Measurements from ENCODE around the gene CLPX. TPM values are rescaled to one million over a fixed set of nuclear protein-coding genes. Genes with fewer than 3 reads are reported as not detected.

The CLPX gene
- total and polyA plus RNA-seq, 12 donors = 8.5 to 67.6 (median 60.4) TPM

GRCh38 chr15:65110676-65111292, 74.4 kb downstream of the CLPX start:
- H3K9me3 ChIP-seq = no peaks in the 10 kb centered on the region
- H3K4me3 ChIP-seq = no peak overlapping the region
- WGBS, 2 donors = 46 to 50% methylated on average over 3 of the region's 3 CpGs
- H3K27ac ChIP-seq = peak overlapping the region in 1 of 10 donors; percentile 43
- H3K27me3 ChIP-seq = no peaks in the 10 kb centered on the region
- peaks cover 0 to 9% (median 0%) of the 10 kb centered on the region in 9 donors for H3K4me1 ChIP-seq
- ATAC-seq = peak in 6 of 8 donors; percentile 49 to 86 (median 76)
- TF ChIP-seq, protein P1, sequence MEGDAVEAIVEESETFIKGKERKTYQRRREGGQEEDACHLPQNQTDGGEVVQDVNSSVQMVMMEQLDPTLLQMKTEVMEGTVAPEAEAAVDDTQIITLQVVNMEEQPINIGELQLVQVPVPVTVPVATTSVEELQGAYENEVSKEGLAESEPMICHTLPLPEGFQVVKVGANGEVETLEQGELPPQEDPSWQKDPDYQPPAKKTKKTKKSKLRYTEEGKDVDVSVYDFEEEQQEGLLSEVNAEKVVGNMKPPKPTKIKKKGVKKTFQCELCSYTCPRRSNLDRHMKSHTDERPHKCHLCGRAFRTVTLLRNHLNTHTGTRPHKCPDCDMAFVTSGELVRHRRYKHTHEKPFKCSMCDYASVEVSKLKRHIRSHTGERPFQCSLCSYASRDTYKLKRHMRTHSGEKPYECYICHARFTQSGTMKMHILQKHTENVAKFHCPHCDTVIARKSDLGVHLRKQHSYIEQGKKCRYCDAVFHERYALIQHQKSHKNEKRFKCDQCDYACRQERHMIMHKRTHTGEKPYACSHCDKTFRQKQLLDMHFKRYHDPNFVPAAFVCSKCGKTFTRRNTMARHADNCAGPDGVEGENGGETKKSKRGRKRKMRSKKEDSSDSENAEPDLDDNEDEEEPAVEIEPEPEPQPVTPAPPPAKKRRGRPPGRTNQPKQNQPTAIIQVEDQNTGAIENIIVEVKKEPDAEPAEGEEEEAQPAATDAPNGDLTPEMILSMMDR (IDR thresholded peaks at IDR 0.05) = no peak
- H3K36me3 ChIP-seq = peaks cover 0 to 59% (median 21%) of the 10 kb centered on the region in 9 donors
- DNase-seq = no peak
- intact Hi-C loops (cut with DNase I) = no loop called here

- TF ChIP-seq, protein P1 (IDR thresholded peaks at IDR 0.05) = no peak
- intact Hi-C loops (cut with DNase I) = loop anchor here in 1 of 10 donors (10.0 kb wide), 1 partner anchor 51 kb away; no protein-coding TSS in a partner anchor
- peaks cover 0 to 12% (median 0%) of the 10 kb centered on the region in 9 donors for H3K4me1 ChIP-seq
- H3K9me3 ChIP-seq = no peaks in the 10 kb centered on the region
- no peaks in the 10 kb centered on the region for H3K27me3 ChIP-seq
- ATAC-seq (no peak), DNase-seq (no peak)
- no peak overlapping the region for H3K4me3 ChIP-seq
- H3K27ac ChIP-seq = no peak overlapping the region
- peaks cover 0 to 52% (median 11%) of the 10 kb centered on the region in 9 donors for H3K36me3 ChIP-seq
- 82 to 87% methylated on average over 6 of the region's 6 CpGs for whole genome bisulfite sequencing, 2 donors
Measured at GRCh38 chr15:65106011-65106590, 79.0 kb downstream of the CLPX start.

DNA sequence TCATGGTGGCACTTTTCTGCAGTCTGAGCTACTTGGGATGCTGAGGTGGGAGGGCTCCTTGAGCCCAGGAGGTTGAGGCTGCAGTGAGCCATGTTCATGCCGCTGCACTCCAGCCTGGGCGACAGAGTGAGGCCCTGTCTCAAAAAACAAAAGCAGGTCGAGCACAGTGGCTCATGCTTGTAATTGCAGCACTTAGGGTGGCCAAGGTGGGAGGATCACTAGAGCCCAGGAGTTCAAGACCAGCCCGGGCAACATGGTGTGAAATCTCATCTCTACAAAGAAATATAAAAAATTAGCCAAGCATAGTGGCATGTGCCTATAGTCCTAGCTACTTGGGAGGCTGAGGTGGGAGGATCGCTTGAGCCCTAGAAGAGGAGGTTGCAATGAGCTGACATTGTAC, 80.1 kb downstream of the CLPX start:
- H3K27ac ChIP-seq = no peak overlapping the region
- no peaks in the 10 kb centered on the region for H3K9me3 ChIP-seq
- peaks cover 0 to 7% (median 0%) of the 10 kb centered on the region in 9 donors for H3K4me1 ChIP-seq
- H3K27me3 ChIP-seq = no peaks in the 10 kb centered on the region
- no peak for DNase-seq
- 86 to 91% methylated on average over 5 of the region's 5 CpGs for WGBS, 2 donors
- TF ChIP-seq, protein P1 (IDR thresholded peaks at IDR 0.05) = no peak
- H3K4me3 ChIP-seq = no peak overlapping the region
- intact Hi-C loops (cut with DNase I) = loop anchor here in 1 of 10 donors (10.0 kb wide), 1 partner anchor 50 kb away; no protein-coding TSS in a partner anchor
- no peak for ATAC-seq
- H3K36me3 ChIP-seq = peaks cover 0 to 62% (median 11%) of the 10 kb centered on the region in 9 donors

- no peaks in the 10 kb centered on the region for H3K27me3 ChIP-seq
- H3K4me1 ChIP-seq = peaks cover 0 to 7% (median 0%) of the 10 kb centered on the region in 9 donors
- H3K36me3 ChIP-seq = peaks cover 0 to 84% (median 18%) of the 10 kb centered on the region in 9 donors
- intact Hi-C loops (cut with DNase I) = loop anchor here in 6 of 10 donors (5.0 to 10.0 kb wide), 3 partner anchors 48 to 71 kb away; no protein-coding TSS in a partner anchor
- DNase-seq = no peak
- H3K9me3 ChIP-seq = no peaks in the 10 kb centered on the region
- H3K27ac ChIP-seq = no peak overlapping the region
- 94 to 98% methylated on average over 3 of the region's 3 CpGs for WGBS, 2 donors
- no peak for ATAC-seq
- TF ChIP-seq, protein P1 (IDR thresholded peaks at IDR 0.05) = no peak
- no peak overlapping the region for H3K4me3 ChIP-seq
Measured at GRCh38 chr15:65102912-65103311, 82.2 kb downstream of the CLPX start.
